ENCODE data around the gene VAV1. TPM values are rescaled to one million over a fixed set of nuclear protein-coding genes. Genes with fewer than 3 reads are reported as not detected.
A peak's percentile ranks its signal among the peaks of the same experiment; 100 is the strongest.

The VAV1 gene
- total and polyA plus RNA-seq, 2 donors (not counting 1 experiment from before 2014, with no cell fraction given): 62.7 to 98.8 TPM

- ChIA-PET POLR2A (interaction anchor here (0.7 kb wide), 1 partner anchor 88 kb away, joined by 3 read pairs; no protein-coding TSS in a partner anchor), CTCF (interaction anchor here (0.7 to 1.5 kb wide), 3 partner anchors 36 to 1798 kb away, joined by 3 to 5 read pairs (median 3); no protein-coding TSS in a partner anchor)
- Histone ChIP-seq H3K4me1 (ENCODE audit: control insufficient read depth in 2 of 2, insufficient read depth in 2 of 2, low read length in 2 of 2) (peaks cover 8 to 14% of the 10 kb centered on the region in 2 donors), H3K27ac (ENCODE audit: low read length in 2 of 2) (no peak overlapping the region), H2AFZ (ENCODE audit: insufficient read depth, low read depth, low read length, poor library complexity, severe bottlenecking) (no peak overlapping the region), H3K9me3 (ENCODE audit: control extremely low read depth in 1 of 3, control insufficient read depth in 2 of 3, insufficient read depth in 1 of 3, low read length in 2 of 3) (peaks cover 0 to 13% (median 8%) of the 10 kb centered on the region in 3 donors), H3K79me2 (ENCODE audit: control insufficient read depth, insufficient read depth, low read length) (no peaks in the 10 kb centered on the region), H4K20me1 (ENCODE audit: control insufficient read depth, insufficient read depth, low read length, poor library complexity, severe bottlenecking) (no peaks in the 10 kb centered on the region), H3K9ac (ENCODE audit: low read length) (no peak overlapping the region), H3K27me3 (replicated peaks in 1 of 4; ENCODE audit: control extremely low read depth in 1 of 4, control insufficient read depth in 3 of 4, insufficient read depth in 4 of 4, low read length in 3 of 4) (peaks cover 0 to 5% (median 2%) of the 10 kb centered on the region in 4 experiments), H3K4me3 (ENCODE audit: control extremely low read depth in 1 of 5, extremely low read depth in 1 of 5, insufficient read depth in 1 of 5, low read depth in 2 of 5, low read length in 4 of 5) (no peak overlapping the region), H3K36me3 (replicated peaks in 1 of 2; ENCODE audit: control extremely low read depth in 1 of 2, control insufficient read depth in 1 of 2, extremely low read depth in 1 of 2, insufficient read depth in 2 of 2, low read length in 1 of 2) (no peaks in the 10 kb centered on the region), H3K4me2 (replicated peaks; ENCODE audit: low read depth, low read length, poor library complexity, severe bottlenecking) (no peak overlapping the region)
- Mint-ChIP-seq H3K4me3 (no peak overlapping the region), H3K27ac (no peak overlapping the region), H3K4me1 (peaks cover 19% of the 10 kb centered on the region), H3K9me3 (ENCODE audit: insufficient read depth) (peaks cover 11% of the 10 kb centered on the region), H3K27me3 (peaks cover 28% of the 10 kb centered on the region)
- intact Hi-C loops (cut with micrococcal nuclease): no loop called here
- TF ChIP-seq EZH2 (IDR thresholded peaks at IDR 0.05; ENCODE audit: borderline replicate concordance, insufficient read depth, low read depth, low read length, poor library complexity, severe bottlenecking): no peak
- TF ChIP-seq CTCF (IDR thresholded peaks at IDR 0.05): no peak
- ATAC-seq (ENCODE audit: low read depth) (no peak), DNase-seq (no peak)
- WGBS (ENCODE audit: insufficient coverage): 83% methylated on average over 6 of the region's 8 CpGs
Observed at GRCh38 chr19:6890938-6891337, 118.4 kb downstream of the VAV1 start.

- Mint-ChIP-seq H3K9me3 (ENCODE audit: insufficient read depth) (peaks cover 11% of the 10 kb centered on the region), H3K4me3 (peak overlapping the region; percentile 1), H3K27ac (peak overlapping the region; percentile 42), H3K27me3 (peaks cover 24% of the 10 kb centered on the region), H3K4me1 (peaks cover 19% of the 10 kb centered on the region)
- Histone ChIP-seq H3K79me2 (ENCODE audit: control insufficient read depth, insufficient read depth, low read length) (no peaks in the 10 kb centered on the region), H3K9me3 (ENCODE audit: control extremely low read depth in 1 of 3, control insufficient read depth in 2 of 3, insufficient read depth in 1 of 3, low read length in 2 of 3) (peaks cover 0 to 13% (median 8%) of the 10 kb centered on the region in 3 donors), H2AFZ (ENCODE audit: insufficient read depth, low read depth, low read length, poor library complexity, severe bottlenecking) (peak overlapping the region; percentile 74), H3K36me3 (replicated peaks in 1 of 2; ENCODE audit: control extremely low read depth in 1 of 2, control insufficient read depth in 1 of 2, extremely low read depth in 1 of 2, insufficient read depth in 2 of 2, low read length in 1 of 2) (no peaks in the 10 kb centered on the region), H3K4me1 (ENCODE audit: control insufficient read depth in 2 of 2, insufficient read depth in 2 of 2, low read length in 2 of 2) (peaks cover 8 to 14% of the 10 kb centered on the region in 2 donors), H3K9ac (ENCODE audit: low read length) (no peak overlapping the region), H3K27me3 (replicated peaks in 1 of 4; ENCODE audit: control extremely low read depth in 1 of 4, control insufficient read depth in 3 of 4, insufficient read depth in 4 of 4, low read length in 3 of 4) (peaks cover 0 to 5% (median 2%) of the 10 kb centered on the region in 4 experiments), H3K27ac (ENCODE audit: low read length in 2 of 2) (peak overlapping the region in 1 of 2 donors; percentile 8), H3K4me3 (ENCODE audit: control extremely low read depth in 1 of 5, extremely low read depth in 1 of 5, insufficient read depth in 1 of 5, low read depth in 2 of 5, low read length in 4 of 5) (no peak overlapping the region), H4K20me1 (ENCODE audit: control insufficient read depth, insufficient read depth, low read length, poor library complexity, severe bottlenecking) (no peaks in the 10 kb centered on the region), H3K4me2 (replicated peaks; ENCODE audit: low read depth, low read length, poor library complexity, severe bottlenecking) (peak overlapping the region; percentile 44)
- 36% methylated on average over 5 of the region's 8 CpGs for WGBS (ENCODE audit: insufficient coverage)
- CTCF ChIA-PET: no interaction called here
- intact Hi-C loops (cut with micrococcal nuclease): no loop called here
- ATAC-seq (ENCODE audit: low read depth): no peak
- no peak for TF ChIP-seq CTCF (IDR thresholded peaks at IDR 0.05)
- no peak for TF ChIP-seq EZH2 (IDR thresholded peaks at IDR 0.05; ENCODE audit: borderline replicate concordance, insufficient read depth, low read depth, low read length, poor library complexity, severe bottlenecking)
- POLR2A ChIA-PET: no interaction called here
- DNase-seq: peak; percentile 24
Observed at GRCh38 chr19:6891761-6892385, 119.4 kb downstream of the VAV1 start.
